GM21723 (cell line): ENCODE data around the gene C19orf73.

Experiments
- ATAC-seq: cut with Tn5 transposase; IDR thresholded peaks from one replicate; pipeline ENCODE4 v1.9.1; 2021; ENCODE audit warnings: mild to moderate bottlenecking, moderate library complexity; ENCODE audit not compliant: unreplicated experiment

Gene C19orf73

GRCh38 chr19:49070416-49070815 lies 48.5 kb downstream of the C19orf73 start:
- no peak for ATAC-seq

GRCh38 chr19:49069026-49069425 lies 49.9 kb downstream of the C19orf73 start:
- no peak for ATAC-seq
